Embryonic facial prominence (tissue), 1 donor: ENCODE data around the gene SDR39U1.
"Not testable (repeated sequence)": the region's sequence is repeated elsewhere in the genome, so short reads cannot be mapped to it uniquely, and the experiment has no call there.

Source experiments
- DNase-seq: peaks from one replicate; pipeline ENCODE4 v3.0.0-alpha.2; 2016; ENCODE audit errors: extremely low spot score

The SDR39U1 gene, protein sequence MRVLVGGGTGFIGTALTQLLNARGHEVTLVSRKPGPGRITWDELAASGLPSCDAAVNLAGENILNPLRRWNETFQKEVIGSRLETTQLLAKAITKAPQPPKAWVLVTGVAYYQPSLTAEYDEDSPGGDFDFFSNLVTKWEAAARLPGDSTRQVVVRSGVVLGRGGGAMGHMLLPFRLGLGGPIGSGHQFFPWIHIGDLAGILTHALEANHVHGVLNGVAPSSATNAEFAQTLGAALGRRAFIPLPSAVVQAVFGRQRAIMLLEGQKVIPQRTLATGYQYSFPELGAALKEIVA

DNA sequence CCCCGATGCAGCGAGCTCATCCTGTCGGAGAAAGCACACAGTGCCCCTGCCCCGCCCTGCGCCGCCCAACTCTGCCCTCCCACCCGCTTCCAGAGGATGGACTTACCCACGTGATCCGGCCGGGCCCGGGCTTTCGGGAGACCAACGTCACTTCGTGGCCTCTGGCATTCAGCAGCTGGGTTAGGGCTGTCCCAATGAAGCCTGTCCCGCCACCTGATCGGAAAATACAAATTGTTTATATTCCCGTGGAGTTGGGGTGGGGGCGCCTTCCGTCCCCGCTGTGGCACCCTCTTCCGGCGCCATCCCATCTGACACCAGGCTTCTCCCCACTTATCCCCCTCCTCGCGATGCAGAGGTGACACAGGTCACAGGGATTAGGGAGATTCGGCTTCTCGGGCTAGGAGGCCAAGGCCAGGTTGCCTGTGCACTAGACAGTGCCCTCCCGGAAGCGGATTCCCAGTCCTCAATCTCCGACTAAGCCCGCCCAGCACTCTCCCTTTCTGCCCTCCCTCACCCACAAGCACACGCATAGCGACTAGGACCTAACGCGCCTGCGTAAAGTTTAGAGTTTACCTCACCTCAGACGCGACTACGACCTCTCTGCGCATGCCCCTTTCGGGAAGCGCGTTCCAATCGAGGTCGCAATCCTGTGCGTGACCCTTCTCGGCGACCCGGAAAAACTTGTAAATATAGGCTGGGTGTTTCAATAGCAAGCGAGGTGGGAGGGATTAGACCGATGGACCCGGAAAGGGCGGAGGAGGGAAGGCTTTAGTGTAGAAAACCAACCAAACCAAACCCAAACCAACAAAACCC is at the start of gene SDR39U1:
SDR39U1 (minus strand) TSS at position 537 of the 813 bp plus-strand sequence; CDS start at position 530, 7 bp downstream.
- DNase-seq = peak; percentile 98

DNA sequence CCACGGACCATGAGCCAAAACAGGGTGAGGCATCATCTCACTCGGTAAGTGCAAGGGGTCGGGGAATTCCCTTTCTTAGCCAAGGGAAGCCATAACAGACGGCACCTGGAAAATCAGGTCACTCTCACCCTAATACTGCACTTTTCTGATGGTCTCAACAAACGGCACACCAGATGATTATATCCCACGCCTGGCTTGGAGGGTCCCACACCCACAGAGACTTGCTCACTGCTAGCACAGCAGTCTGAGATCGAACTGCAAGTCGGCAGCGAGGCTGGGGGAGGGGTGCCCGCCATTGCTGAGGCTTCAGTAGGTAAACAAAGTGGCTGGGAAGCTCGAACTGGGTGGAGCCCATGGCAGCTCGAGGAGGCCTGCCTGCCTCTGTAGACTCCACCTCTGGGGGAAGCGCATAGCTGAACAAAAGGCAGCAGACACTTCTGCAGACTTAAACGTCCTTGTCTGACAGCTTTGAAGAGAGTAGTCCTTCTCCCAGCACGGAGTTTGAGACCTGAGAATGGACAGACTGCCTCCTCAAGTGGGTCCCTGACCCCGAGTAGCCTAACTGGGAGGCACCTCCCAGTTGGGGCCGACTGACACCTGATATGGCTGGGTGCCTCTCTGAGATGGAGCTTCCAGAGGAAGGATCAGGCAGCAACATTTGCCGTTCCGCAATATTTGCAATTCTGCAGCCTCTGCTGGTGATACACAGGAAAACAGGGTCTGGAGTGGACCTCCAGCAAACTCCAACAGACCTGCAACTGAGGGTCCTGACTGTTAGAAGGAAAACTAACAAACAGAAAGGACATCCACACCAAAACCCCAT is 49.2 kb upstream of the SDR39U1 start:
- not testable (repeated sequence) for DNase-seq

DNA sequence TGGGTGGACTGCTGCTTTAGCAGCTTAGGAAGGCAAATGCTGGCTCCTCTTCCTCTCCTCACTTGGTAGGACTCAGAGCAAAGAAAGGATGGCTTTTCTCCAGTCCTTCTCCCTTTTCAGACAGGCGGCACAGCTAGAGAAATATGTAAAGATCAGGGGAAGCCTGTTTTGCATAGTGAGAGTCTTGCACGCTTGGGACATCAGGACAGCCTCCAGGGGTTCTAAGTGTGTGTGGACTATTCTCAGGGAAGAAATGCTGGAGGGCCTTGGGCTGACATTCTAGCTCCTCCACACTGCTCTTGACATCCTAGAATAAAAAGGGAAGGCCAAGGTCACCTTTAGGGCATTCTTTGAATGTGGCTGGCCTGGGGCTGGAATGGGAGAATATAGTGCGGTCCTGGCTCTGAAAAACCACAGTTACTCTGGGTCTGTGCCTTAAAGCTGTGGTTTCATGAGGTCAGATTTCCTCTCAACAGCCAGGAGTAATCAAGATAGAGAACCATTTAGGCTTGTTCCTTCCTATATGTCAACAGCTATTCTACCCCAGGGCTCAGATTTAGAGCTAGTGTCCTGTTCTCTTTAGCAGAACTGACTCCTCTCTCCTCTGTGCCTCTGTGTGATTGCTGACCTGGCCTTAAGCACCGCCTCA is 41.2 kb upstream of the SDR39U1 start:
- DNase-seq = no peak

DNA sequence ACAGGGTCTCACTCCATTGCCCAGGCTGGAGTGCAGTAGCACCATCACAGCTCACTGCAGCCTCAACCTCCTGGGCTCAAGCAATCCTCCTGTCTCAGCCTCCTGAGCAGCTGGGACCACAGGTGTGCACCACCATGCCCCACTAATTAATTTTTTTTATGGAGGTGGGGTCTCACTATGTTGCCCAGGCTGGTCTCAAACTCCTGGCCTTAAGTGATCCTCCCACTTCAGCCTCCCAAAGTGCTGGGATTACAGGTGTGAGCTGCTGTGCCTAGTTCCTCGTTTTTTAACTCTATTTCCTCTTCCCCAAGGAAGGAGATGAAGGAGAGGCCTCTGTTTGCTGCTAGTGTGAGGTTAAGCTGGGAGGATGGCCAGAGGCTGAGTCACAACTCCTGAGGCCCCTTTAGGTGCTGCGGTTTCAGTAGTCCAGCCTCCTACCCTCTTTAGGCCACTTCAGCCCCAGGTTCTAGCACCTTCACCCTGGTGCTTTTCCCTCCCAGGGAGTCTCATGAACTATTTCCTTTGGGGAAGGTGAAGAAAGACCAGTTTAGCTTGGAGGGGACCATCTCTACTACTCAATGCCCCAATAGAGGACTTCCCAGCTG is 40.2 kb upstream of the SDR39U1 start:
- DNase-seq = not testable (repeated sequence)

DNA sequence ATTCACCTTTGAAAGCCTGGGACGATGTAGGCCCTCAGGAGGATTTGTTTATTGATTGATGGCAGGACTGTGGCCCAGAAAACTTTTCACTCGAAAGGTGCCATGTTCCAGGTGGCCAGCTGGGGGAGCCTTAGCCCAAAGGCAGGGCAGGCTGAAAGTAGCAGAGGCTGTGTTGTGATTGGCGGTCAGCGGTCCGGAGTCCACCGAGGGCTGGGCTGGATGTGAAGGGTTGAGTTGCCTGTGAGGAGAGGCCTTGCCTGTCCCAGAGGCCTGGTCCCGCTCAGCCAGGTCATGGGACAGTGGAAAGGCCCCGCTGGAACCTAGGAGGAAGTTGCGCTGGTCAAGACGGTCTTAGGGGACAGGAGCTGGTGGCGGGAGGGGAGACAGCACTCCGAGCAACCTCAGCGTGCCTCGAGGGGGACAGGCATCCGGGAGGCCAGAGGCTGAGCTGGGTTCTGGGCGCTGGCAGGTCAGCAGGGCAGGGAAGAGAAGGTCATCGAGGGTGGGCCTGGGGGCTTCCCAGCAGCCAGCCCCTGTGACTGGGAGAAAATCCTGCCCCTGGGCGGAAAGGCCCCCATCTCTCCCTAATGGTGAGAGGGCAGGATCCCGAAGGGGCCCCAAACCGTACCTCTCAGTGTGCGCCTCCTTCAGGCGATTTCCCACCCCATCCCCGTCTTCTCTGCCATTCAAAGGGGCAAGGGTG is 39.2 kb upstream of the SDR39U1 start:
- DNase-seq = no peak

DNA sequence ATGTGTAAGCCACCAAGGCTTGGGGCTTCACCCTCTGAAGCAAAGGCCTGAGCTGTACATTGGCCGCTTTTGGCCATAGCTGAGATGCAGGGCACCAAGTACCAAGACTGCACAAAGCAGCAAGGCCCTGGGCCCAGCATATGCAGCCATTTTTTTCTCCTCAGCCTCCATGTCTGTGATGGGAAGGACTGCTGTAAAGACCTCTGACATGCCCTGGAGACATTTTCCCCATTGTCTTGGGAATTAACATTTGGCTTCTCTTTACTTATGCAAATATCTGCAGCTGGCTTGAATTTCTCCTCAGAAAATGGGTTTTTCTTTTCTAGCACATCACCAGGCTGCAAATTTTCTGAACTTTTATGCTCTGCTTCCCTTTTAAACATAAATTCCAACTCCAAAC is 37.4 kb upstream of the SDR39U1 start:
- DNase-seq = not testable (repeated sequence)

DNA sequence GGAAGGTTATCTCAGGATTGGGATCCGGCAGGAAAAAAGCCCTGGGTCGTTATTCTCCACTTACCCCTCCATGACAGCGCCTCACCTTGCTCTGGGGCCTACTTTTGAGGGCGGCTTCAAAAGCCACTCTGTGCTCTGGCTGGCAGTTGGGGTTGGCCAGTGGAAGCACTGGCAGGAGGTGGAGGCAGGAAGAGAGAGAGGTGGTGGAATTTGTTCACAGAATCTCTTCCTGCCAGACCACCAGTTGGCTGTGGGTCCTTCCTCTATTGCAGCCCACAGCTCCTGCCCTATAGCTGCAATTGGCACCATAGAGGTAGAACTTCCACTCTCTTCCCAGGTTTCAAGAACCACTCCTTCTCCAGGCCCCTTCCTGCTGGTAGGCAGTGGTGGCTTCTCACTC is 32.7 kb upstream of the SDR39U1 start:
- no peak for DNase-seq

DNA sequence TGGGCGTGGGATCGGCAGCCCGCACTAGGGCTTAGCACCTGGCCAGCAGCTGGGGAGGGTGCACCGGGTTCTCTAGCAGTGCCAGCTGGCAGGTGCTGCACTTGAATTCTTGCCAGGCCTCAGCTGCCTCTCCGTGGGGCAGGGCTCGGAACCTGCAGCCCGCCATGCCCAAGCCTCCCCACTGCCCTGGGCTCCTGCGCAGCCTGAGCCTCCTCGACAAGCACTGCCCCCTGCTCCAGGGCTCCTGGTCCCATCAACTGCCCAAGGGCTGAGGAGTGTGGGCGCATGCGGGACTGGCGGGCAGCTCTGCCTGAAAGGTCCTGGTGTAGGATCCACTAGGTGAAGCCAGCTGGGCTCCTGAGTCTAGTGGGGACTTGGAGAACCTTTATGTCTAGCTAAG is 30.6 kb upstream of the SDR39U1 start:
- no peak for DNase-seq

DNA sequence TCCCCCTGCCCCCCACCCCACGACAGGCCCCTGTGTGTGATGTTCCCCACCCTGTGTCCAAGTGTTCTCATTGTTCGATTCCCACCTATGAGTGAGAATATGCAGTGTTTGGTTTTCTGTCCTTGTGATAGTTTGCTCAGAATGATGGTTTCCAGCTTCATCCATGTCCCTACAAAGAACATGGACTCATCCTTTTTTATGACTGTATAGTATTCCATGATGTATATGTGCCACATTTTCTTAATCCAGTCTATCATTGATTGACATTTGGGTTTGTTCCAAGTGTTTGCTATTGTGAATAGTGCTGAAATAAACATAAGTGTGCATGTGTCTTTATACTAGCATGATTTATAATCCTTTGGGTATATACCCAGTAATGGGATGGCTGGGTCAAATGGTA is 27.9 kb upstream of the SDR39U1 start:
- not testable (repeated sequence) for DNase-seq

DNA sequence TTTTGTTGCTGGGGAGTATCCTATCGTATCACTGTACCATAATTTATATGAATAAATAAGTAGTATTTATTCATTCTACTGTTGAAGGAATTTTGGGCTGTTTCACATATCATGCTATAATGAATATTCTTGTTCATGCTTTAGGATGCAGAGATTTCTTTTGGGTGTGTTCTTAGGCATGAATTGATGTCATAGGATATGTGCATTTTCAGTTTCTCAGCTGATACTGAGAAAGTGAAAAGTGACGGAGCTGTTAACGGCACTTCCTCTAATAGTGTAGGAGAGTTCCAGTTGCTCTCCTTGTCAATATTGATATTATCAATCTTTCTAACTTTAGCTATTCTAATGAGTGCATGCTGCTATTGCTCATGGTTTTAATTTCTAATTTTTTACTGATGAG is 23.2 kb upstream of the SDR39U1 start:
- DNase-seq = no peak

DNA sequence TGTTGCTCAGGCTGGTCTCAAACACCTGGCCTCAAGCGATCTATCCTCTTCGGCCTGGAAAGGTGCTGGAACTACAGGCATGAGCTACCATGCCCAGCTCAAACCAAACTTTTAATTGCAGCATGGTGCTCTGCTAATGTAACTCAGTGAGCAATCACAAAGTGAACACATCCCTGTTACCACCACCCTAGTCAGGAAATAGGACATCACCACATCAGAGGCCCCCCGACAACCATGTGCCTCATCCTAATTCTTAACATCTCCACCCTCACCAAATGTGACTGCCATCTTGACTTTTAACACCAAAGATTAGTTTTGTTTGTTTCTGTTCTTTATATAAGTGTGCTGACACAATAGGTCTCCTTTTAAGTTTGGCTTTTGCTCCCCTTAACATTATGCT is 22.8 kb upstream of the SDR39U1 start:
- DNase-seq = no peak

DNA sequence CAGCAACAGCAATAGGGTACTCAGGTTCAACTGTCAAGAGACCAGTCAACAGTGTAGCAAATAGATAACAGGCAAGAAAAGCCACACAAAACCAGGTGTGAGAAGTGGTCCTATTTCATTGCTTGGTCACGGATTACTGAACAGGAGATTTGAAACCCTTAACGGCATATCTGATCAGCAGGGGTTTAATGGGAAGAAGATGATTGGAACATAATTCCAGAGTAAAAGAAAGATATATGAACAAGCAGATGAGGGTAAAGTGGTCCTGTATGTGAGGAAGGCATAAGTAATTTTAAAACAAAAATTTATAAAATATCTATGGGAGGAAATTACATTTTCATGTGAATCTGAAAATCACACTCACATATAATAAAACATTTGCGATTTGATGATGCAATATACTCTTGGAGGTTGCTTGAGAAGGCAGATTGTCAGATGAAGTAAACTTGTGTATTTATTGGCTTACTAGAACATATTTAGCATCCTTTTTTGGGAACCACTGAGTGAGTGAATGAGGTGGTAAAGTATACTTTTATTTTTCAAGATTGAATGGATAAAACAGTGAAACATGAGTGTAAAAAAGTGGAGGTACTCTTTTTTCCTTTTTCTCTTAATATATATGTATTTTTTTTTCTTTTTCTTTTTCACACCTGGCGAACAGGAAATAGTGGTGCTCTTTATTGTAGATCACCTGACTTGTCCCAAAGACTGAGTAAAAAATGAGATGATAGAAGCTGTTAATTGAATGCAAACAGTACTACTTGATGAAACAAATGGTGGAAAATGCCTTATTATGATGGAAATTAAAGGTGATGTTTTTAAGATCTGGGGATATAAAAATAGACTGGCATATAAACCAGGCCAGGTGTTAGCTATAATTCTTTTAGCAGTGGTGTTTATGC is 21.6 kb upstream of the SDR39U1 start:
- no peak for DNase-seq

DNA sequence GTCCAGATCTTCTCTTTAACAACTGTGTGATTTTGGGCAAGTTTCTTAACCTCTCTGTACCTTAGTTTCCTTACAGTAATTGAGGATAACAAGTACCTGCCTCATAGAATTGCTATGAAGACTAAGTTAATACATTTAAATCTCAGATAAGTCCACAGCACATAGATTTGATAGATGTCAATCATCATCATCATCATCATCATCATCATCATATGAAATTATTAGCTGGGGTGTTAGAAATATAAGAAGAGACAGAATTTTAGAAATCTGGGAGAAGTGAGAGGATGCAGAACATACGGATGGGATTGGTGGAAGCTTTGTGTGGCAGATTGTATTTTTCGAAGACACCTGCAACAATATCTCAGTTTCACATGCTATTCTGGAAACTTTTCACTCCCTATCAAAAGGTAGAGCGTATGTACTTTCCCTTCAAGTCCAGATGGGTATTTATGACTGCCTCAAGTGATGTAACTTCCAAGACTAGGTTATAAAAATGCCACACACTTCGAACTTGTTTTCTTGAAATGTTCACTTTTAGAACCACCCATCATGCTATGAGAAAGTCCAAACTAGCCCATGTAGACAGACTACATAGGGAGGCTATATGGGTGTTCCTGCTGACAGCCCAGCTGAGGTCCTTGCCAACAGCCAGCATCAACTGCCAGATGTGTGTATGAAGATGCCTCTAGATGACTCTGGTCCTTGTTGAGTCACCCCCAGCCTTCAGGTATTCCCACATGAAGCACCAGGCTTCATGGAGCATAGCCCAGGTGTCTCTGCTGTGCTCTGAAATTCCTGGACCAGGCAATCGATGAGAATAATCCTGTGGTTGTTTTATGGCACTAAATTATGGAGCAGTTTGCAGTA is 20.7 kb upstream of the SDR39U1 start:
- DNase-seq = no peak

DNA sequence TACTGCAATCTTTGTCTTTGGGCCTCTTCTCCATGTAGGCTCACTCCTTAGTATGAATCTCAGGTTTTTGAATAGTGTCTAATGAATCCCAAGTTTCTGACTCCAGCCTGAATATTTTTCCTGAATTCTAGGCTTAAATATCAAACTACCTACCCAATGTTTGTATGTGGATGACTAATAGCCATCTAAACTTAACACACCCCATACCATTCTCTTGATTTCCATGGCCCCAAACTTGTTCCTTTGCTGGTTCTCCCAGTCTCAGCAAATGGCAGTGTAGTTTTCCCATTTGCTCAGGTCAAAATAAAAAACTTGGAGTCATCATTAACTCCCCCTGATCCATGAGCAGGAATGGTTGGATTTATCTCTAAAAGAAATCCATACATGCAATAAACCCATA is 18.8 kb upstream of the SDR39U1 start:
- no peak for DNase-seq

DNA sequence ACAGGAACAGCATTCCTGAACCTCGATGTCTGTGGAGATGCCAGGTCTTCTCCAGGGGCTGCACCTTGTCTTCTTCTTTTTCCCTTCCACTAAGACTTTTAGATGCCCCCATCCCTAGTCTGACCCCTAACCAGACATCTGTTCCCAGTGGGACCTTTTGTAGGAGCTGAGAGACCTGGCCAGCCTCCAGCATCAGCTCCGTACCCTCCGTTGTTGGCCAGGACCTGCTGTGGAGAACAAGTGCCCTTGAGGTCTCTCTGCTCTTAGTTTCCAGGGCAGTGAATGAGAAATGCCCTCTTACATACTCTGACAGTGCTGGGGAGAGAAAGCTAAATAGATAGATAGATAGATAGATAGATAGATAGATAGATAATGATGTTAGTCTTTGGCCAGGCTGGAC is 16.8 kb upstream of the SDR39U1 start:
- DNase-seq = no peak

DNA sequence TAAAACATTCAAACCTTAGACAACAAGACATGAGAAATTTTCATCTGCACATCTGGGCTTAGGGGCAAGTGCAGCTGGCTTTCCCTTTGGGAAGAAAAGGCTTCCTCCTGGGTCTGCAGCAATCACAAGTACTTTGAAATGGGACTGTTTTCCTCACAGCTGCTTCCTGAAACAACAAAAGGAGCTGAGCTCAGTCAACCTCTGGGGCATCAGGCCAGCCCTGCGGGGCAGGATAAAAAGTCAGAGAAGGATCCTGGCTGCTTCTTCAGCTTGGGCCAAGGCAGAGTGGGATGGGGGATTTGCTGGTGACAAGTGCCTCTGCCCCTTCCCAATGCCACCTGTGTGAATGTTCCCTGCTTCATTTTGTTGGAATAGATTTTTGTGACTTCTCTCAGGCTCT is 16.2 kb upstream of the SDR39U1 start:
- no peak for DNase-seq

DNA sequence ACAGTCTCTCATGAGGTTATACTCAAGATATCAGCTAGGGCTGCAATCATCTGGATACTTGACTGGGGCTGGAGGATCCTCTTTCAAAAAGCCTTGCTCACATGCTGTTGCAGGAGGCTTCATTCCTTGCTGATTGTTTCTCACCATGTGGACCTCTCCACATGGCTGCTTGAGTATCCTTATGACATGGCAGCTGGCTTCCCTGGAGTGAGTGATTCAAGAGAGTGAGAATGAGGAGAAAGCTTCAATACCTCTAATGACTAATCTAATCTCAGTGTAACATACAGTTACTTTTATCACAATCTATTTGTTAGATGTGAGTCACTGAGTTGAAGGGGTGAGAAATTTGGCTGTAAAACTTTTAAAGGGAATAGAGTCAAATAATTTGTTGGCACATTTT is 14.4 kb upstream of the SDR39U1 start:
- DNase-seq = no peak

DNA sequence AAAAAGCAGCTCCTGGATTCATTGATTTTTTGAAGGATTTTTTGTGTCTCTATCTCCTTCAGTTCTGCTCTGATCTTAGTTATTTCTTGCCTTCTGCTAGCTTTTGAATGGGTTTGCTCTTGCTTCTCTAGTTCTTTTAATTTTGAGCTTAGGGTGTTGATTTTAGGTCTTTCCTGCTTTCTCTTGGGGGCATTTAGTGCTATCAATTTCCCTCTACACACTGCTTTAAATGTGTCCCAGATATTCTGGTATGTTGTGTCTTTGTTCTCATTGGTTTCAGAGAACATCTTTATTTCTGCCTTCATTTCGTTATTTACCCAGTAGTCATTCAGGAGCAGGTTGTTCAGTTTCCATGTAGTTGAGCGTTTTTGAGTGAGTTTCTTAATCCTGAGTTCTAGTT is 8.3 kb upstream of the SDR39U1 start:
- not testable (repeated sequence) for DNase-seq
